ENCODE data around the gene ITPRID1.
"Not testable (repeated sequence)": the region's sequence is repeated elsewhere in the genome, so short reads cannot be mapped to it uniquely, and the experiment has no call there.

The ITPRID1 gene

GRCh38 chr7:31513790-31514189, at the start of gene ITPRID1:
ITPRID1 (plus strand) TSS chr7:31514090; CDS start chr7:31553025, 38,935 bp downstream.
- no peak for DNase-seq (ENCODE audit: low spot score)

GRCh38 chr7:31464601-31465000, 49.3 kb upstream of the ITPRID1 start:
- DNase-seq (ENCODE audit: low spot score) = no peak

- no peak for DNase-seq (ENCODE audit: low spot score)
These were observed 48.6 kb upstream of the ITPRID1 start for GRCh38 chr7:31465285-31465684.

- DNase-seq (ENCODE audit: low spot score) = no peak
These were observed 47.9 kb upstream of the ITPRID1 start for GRCh38 chr7:31466036-31466435.

GRCh38 chr7:31470883-31471282, 43.0 kb upstream of the ITPRID1 start:
- not testable (repeated sequence) for DNase-seq (ENCODE audit: low spot score)

- DNase-seq (ENCODE audit: low spot score) = no peak
These were observed 38.5 kb upstream of the ITPRID1 start for GRCh38 chr7:31475368-31475767.

- DNase-seq (ENCODE audit: low spot score) = no peak
These were observed 37.7 kb upstream of the ITPRID1 start for GRCh38 chr7:31476073-31476745.

GRCh38 chr7:31476941-31477677, 36.8 kb upstream of the ITPRID1 start:
- no peak for DNase-seq (ENCODE audit: low spot score)

- no peak for DNase-seq (ENCODE audit: low spot score)
These were observed 35.9 kb upstream of the ITPRID1 start for GRCh38 chr7:31478018-31478417.

- no peak for DNase-seq (ENCODE audit: low spot score)
These were observed 35.2 kb upstream of the ITPRID1 start for GRCh38 chr7:31478721-31479120.

GRCh38 chr7:31487071-31487470, 26.8 kb upstream of the ITPRID1 start:
- DNase-seq (ENCODE audit: low spot score) = no peak

GRCh38 chr7:31487476-31487875, 26.4 kb upstream of the ITPRID1 start:
- DNase-seq (ENCODE audit: low spot score) = no peak

GRCh38 chr7:31488562-31489203, 25.2 kb upstream of the ITPRID1 start:
- peak; percentile 72 for DNase-seq (ENCODE audit: low spot score)

- no peak for DNase-seq (ENCODE audit: low spot score)
These were observed 23.0 kb upstream of the ITPRID1 start for GRCh38 chr7:31490796-31491314.

- DNase-seq (ENCODE audit: low spot score) = no peak
These were observed 21.8 kb upstream of the ITPRID1 start for GRCh38 chr7:31492086-31492485.

- DNase-seq (ENCODE audit: low spot score) = peak; percentile 53
These were observed 20.1 kb upstream of the ITPRID1 start for GRCh38 chr7:31493714-31494181.

- no peak for DNase-seq (ENCODE audit: low spot score)
These were observed 19.5 kb upstream of the ITPRID1 start for GRCh38 chr7:31494421-31494820.

- DNase-seq (ENCODE audit: low spot score) = no peak
These were observed 18.2 kb upstream of the ITPRID1 start for GRCh38 chr7:31495653-31496052.

- DNase-seq (ENCODE audit: low spot score) = no peak
These were observed 16.4 kb upstream of the ITPRID1 start for GRCh38 chr7:31497516-31497915.

GRCh38 chr7:31500656-31501055, 13.2 kb upstream of the ITPRID1 start:
- no peak for DNase-seq (ENCODE audit: low spot score)

GRCh38 chr7:31508823-31509222, 5.1 kb upstream of the ITPRID1 start:
- no peak for DNase-seq (ENCODE audit: low spot score)

GRCh38 chr7:31512166-31512565, 1.7 kb upstream of the ITPRID1 start:
- no peak for DNase-seq (ENCODE audit: low spot score)
